Measurements from ENCODE around the gene ANXA7. TPM values are rescaled to one million over a fixed set of nuclear protein-coding genes. Genes with fewer than 3 reads are reported as not detected.
A peak's percentile ranks its signal among the peaks of the same experiment; 100 is the strongest.

The ANXA7 gene
- total and polyA plus RNA-seq, 4 experiments from 2014 or later, result 103 to 379 (median 159) TPM

- no peaks in the 10 kb centered on the region for H3K9me3 ChIP-seq (ENCODE audit: control insufficient read depth in 1 of 2, low read length in 2 of 2)
- ChIA-PET POLR2A (ENCODE audit: partially characterized antibody) (no interaction called here), CTCF (ENCODE audit: partially characterized antibody) (interaction anchor here (0.6 kb wide), 1 partner anchor 41 kb away, joined by 3 read pairs; no protein-coding TSS in a partner anchor)
- no peaks in the 10 kb centered on the region for H3K27me3 ChIP-seq (ENCODE audit: insufficient read depth, low read length)
- peaks cover 28 to 37% of the 10 kb centered on the region in 2 donors for H3K36me3 Mint-ChIP-seq
- H3K27ac ChIP-seq (ENCODE audit: low read depth, low read length), result no peak overlapping the region
- H3K4me1 Mint-ChIP-seq, result peaks cover 0 to 7% (median 2%) of the 10 kb centered on the region in 4 donors
- no peak for DNase-seq
- H3K27me3 Mint-ChIP-seq, result no peaks in the 10 kb centered on the region
- no peak overlapping the region for H3K4me3 Mint-ChIP-seq
- no peaks in the 10 kb centered on the region for H3K9me3 Mint-ChIP-seq
- peaks cover 4% of the 10 kb centered on the region for H3K36me3 ChIP-seq (ENCODE audit: insufficient read depth, low read length)
- intact Hi-C loops (cut with micrococcal nuclease), result no loop called here
- H3K4me3 ChIP-seq (ENCODE audit: low read length in 2 of 2), result no peak overlapping the region
- H3K4me1 ChIP-seq (ENCODE audit: insufficient read depth, low read length), result no peaks in the 10 kb centered on the region
- peak overlapping the region in 1 of 7 donors; percentile 12 for H3K27ac Mint-ChIP-seq
Observed at GRCh38 chr10:73446926-73447325, 33.1 kb upstream of the ANXA7 start.

- H3K4me3 ChIP-seq (ENCODE audit: low read length in 2 of 2), result no peak overlapping the region
Observed at GRCh38 chr10:73444457-73444856, 30.6 kb upstream of the ANXA7 start.

GRCh38 chr10:73439605-73440312 lies 25.9 kb upstream of the ANXA7 start:
- no peaks in the 10 kb centered on the region for H3K4me1 ChIP-seq (ENCODE audit: insufficient read depth, low read length)
- H3K9me3 ChIP-seq (ENCODE audit: control insufficient read depth in 1 of 2, low read length in 2 of 2), result no peaks in the 10 kb centered on the region
- intact Hi-C loops (cut with micrococcal nuclease), result no loop called here
- H3K36me3 ChIP-seq (ENCODE audit: insufficient read depth, low read length), result peaks cover 22% of the 10 kb centered on the region
- Mint-ChIP-seq H3K4me1 (peaks cover 0 to 6% (median 1%) of the 10 kb centered on the region in 4 donors), H3K9me3 (no peaks in the 10 kb centered on the region), H3K27ac (peak overlapping the region in 6 of 7 donors; percentile 5 to 83 (median 26)), H3K36me3 (peaks cover 35 to 44% of the 10 kb centered on the region in 2 donors), H3K27me3 (no peaks in the 10 kb centered on the region), H3K4me3 (no peak overlapping the region)
- POLR2A ChIA-PET (ENCODE audit: partially characterized antibody), result no interaction called here
- no peaks in the 10 kb centered on the region for H3K27me3 ChIP-seq (ENCODE audit: insufficient read depth, low read length)
- DNase-seq, result no peak
- H3K4me3 ChIP-seq (ENCODE audit: low read length in 2 of 2), result no peak overlapping the region
- no peak overlapping the region for H3K27ac ChIP-seq (ENCODE audit: low read depth, low read length)
- CTCF ChIA-PET (ENCODE audit: partially characterized antibody), result no interaction called here

More at GRCh38 chr10:73444457-73444856, 30.6 kb upstream of the ANXA7 start:
- no peaks in the 10 kb centered on the region for H3K27me3 ChIP-seq (ENCODE audit: insufficient read depth, low read length)
- Mint-ChIP-seq H3K4me3 (no peak overlapping the region), H3K27me3 (no peaks in the 10 kb centered on the region), H3K27ac (peak overlapping the region in 2 of 7 donors; percentile 4 to 6), H3K9me3 (no peaks in the 10 kb centered on the region), H3K4me1 (peaks cover 0 to 6% (median 2%) of the 10 kb centered on the region in 4 donors), H3K36me3 (peaks cover 28 to 41% of the 10 kb centered on the region in 2 donors)
- H3K27ac ChIP-seq (ENCODE audit: low read depth, low read length), result no peak overlapping the region
- POLR2A ChIA-PET (ENCODE audit: partially characterized antibody), result no interaction called here
- H3K36me3 ChIP-seq (ENCODE audit: insufficient read depth, low read length), result peaks cover 10% of the 10 kb centered on the region
- no peaks in the 10 kb centered on the region for H3K9me3 ChIP-seq (ENCODE audit: control insufficient read depth in 1 of 2, low read length in 2 of 2)
- no peaks in the 10 kb centered on the region for H3K4me1 ChIP-seq (ENCODE audit: insufficient read depth, low read length)
- DNase-seq, result no peak
- CTCF ChIA-PET (ENCODE audit: partially characterized antibody), result no interaction called here
- intact Hi-C loops (cut with micrococcal nuclease), result no loop called here

- no peak overlapping the region for H3K4me3 Mint-ChIP-seq
- no peaks in the 10 kb centered on the region for H3K9me3 Mint-ChIP-seq
- H3K9me3 ChIP-seq (ENCODE audit: control insufficient read depth in 1 of 2, low read length in 2 of 2), result no peaks in the 10 kb centered on the region
- no peak overlapping the region for H3K27ac Mint-ChIP-seq
- no peaks in the 10 kb centered on the region for H3K27me3 Mint-ChIP-seq
- H3K4me3 ChIP-seq (ENCODE audit: low read length in 2 of 2), result no peak overlapping the region
- no peak overlapping the region for H3K27ac ChIP-seq (ENCODE audit: low read depth, low read length)
- CTCF ChIA-PET (ENCODE audit: partially characterized antibody), result no interaction called here
- H3K36me3 Mint-ChIP-seq, result peaks cover 30 to 39% of the 10 kb centered on the region in 2 donors
- peaks cover 1% of the 10 kb centered on the region for H3K4me1 ChIP-seq (ENCODE audit: insufficient read depth, low read length)
- H3K36me3 ChIP-seq (ENCODE audit: insufficient read depth, low read length), result peaks cover 22% of the 10 kb centered on the region
- H3K4me1 Mint-ChIP-seq, result peaks cover 0 to 6% (median 4%) of the 10 kb centered on the region in 4 donors
- DNase-seq, result no peak
- no peaks in the 10 kb centered on the region for H3K27me3 ChIP-seq (ENCODE audit: insufficient read depth, low read length)
- intact Hi-C loops (cut with micrococcal nuclease), result no loop called here
- POLR2A ChIA-PET (ENCODE audit: partially characterized antibody), result no interaction called here
Observed at GRCh38 chr10:73439055-73439454, 25.2 kb upstream of the ANXA7 start.

- no peak within 1 kb of the TSS for H3K27ac ChIP-seq (ENCODE audit: low read depth, low read length)
- no peaks in the 10 kb centered on the region for H3K27me3 ChIP-seq (ENCODE audit: insufficient read depth, low read length)
- intact Hi-C loops (cut with micrococcal nuclease), result no loop called here
- no peak within 1 kb of the TSS for H3K4me3 ChIP-seq (ENCODE audit: low read length in 2 of 2)
- peaks cover 15% of the 10 kb centered on the region for H3K4me1 ChIP-seq (ENCODE audit: insufficient read depth, low read length)
- Mint-ChIP-seq H3K4me3 (peak within 1 kb of the TSS in 2 of 8 donors; percentile 33 to 43), H3K9me3 (no peaks in the 10 kb centered on the region), H3K27ac (peak within 1 kb of the TSS; percentile 6 to 84 (median 58)), H3K27me3 (no peaks in the 10 kb centered on the region), H3K4me1 (peaks cover 7 to 22% (median 18%) of the 10 kb centered on the region in 4 donors), H3K36me3 (peaks cover 19 to 21% of the 10 kb centered on the region in 2 donors)
- no peaks in the 10 kb centered on the region for H3K9me3 ChIP-seq (ENCODE audit: control insufficient read depth in 1 of 2, low read length in 2 of 2)
- H3K36me3 ChIP-seq (ENCODE audit: insufficient read depth, low read length), result peaks cover 9% of the 10 kb centered on the region
- ChIA-PET POLR2A (ENCODE audit: partially characterized antibody) (interaction anchor here (1.1 kb wide), 1 partner anchor 62 kb away, joined by 3 read pairs; the partner anchor contains the start of gene PPP3CB), CTCF (ENCODE audit: partially characterized antibody) (no interaction called here)
- DNase-seq, result no peak
Observed at GRCh38 chr10:73433538-73433867, 19.6 kb upstream of the ANXA7 start, which contains the start of gene MSS51. Gene MSS51 (minus strand): TSS chr10:73433561. CDS start chr10:73428284, 5,277 bp downstream.

- H3K9me3 ChIP-seq (ENCODE audit: control insufficient read depth in 1 of 2, low read length in 2 of 2), result no peaks in the 10 kb centered on the region
- no peak for DNase-seq
- intact Hi-C loops (cut with micrococcal nuclease), result no loop called here
- no peak overlapping the region for H3K4me3 ChIP-seq (ENCODE audit: low read length in 2 of 2)
- Mint-ChIP-seq H3K27ac (peak overlapping the region; percentile 6 to 84 (median 58)), H3K36me3 (peaks cover 15 to 21% of the 10 kb centered on the region in 2 donors), H3K4me3 (peak overlapping the region in 2 of 8 donors; percentile 33 to 43), H3K9me3 (no peaks in the 10 kb centered on the region), H3K27me3 (no peaks in the 10 kb centered on the region), H3K4me1 (peaks cover 7 to 22% (median 18%) of the 10 kb centered on the region in 4 donors)
- peaks cover 15% of the 10 kb centered on the region for H3K4me1 ChIP-seq (ENCODE audit: insufficient read depth, low read length)
- H3K36me3 ChIP-seq (ENCODE audit: insufficient read depth, low read length), result peaks cover 5% of the 10 kb centered on the region
- no peaks in the 10 kb centered on the region for H3K27me3 ChIP-seq (ENCODE audit: insufficient read depth, low read length)
- POLR2A ChIA-PET (ENCODE audit: partially characterized antibody), result interaction anchor here (1.1 kb wide), 1 partner anchor 63 kb away, joined by 3 read pairs; the partner anchor contains the start of gene PPP3CB
- CTCF ChIA-PET (ENCODE audit: partially characterized antibody), result no interaction called here
- no peak overlapping the region for H3K27ac ChIP-seq (ENCODE audit: low read depth, low read length)
Observed at GRCh38 chr10:73432646-73433537, 19.0 kb upstream of the ANXA7 start.

- Histone ChIP-seq H3K9me3 (ENCODE audit: control insufficient read depth in 1 of 2, low read length in 2 of 2) (no peaks in the 10 kb centered on the region), H3K36me3 (ENCODE audit: insufficient read depth, low read length) (peaks cover 43% of the 10 kb centered on the region), H3K27ac (ENCODE audit: low read depth, low read length) (no peak overlapping the region), H3K27me3 (ENCODE audit: insufficient read depth, low read length) (no peaks in the 10 kb centered on the region), H3K4me3 (ENCODE audit: low read length in 2 of 2) (no peak overlapping the region), H3K4me1 (ENCODE audit: insufficient read depth, low read length) (no peaks in the 10 kb centered on the region)
- Mint-ChIP-seq H3K27me3 (no peaks in the 10 kb centered on the region), H3K9me3 (no peaks in the 10 kb centered on the region), H3K36me3 (peaks cover 41 to 53% of the 10 kb centered on the region in 2 donors), H3K27ac (peak overlapping the region in 3 of 7 donors; percentile 7 to 63 (median 46)), H3K4me3 (no peak overlapping the region), H3K4me1 (peaks cover 0 to 2% (median 0%) of the 10 kb centered on the region in 4 donors)
- CTCF ChIA-PET (ENCODE audit: partially characterized antibody), result no interaction called here
- POLR2A ChIA-PET (ENCODE audit: partially characterized antibody), result no interaction called here
- DNase-seq, result no peak
- intact Hi-C loops (cut with micrococcal nuclease), result no loop called here
Observed at GRCh38 chr10:73426318-73426717, 12.5 kb upstream of the ANXA7 start.
